HepG2 (cell line): Measurements from ENCODE around the gene PCDHGC5. TPM values are rescaled to one million over a fixed set of nuclear protein-coding genes. Genes with fewer than 3 reads are reported as not detected.

Experiments
- ATAC-seq: fragments of 200-7000 bp; cut with Tn5 transposase; 3 replicates; pipeline ENCODE4 v1.9.1; 2020; ENCODE audit warnings: mild to moderate bottlenecking, moderate library complexity
- BruUV-seq: library from RNA; stranded (reverse); fragments of 400-500 nt; replicated peaks from 2 replicates; lab custom pipeline; 2021; lab: Mats Ljungman, UMichigan
- CTCF ChIA-PET: fragments of 300-600 bp; formaldehyde crosslinking; extraction: SDS; loops from one replicate; lab custom pipeline; 2021; ENCODE audit warnings: low total read pairs, inconsistent platforms, low intra/inter-chr PET ratio; lab: Yijun Ruan, JAX
- POLR2A ChIA-PET: fragments of 350-600 bp; sonication (Branson Sonifier 250); formaldehyde crosslinking; loops from one replicate; lab custom pipeline; 2020; ENCODE audit warnings: antibody characterized with exemption, inconsistent platforms; lab: Yijun Ruan, JAX
- DNase-seq: peaks from one replicate; pipeline ENCODE4 v3.0.0-alpha.2; 2015; ENCODE audit warnings: low spot score
- FAIRE-seq: peaks from 3 replicates; lab custom pipeline; 2011; peaks lifted over from hg19 to GRCh38; lab: Jason Lieb, UNC
- H2AFZ ChIP-seq: one replicate; pipeline ENCODE4 v1.6.1; 2011; ENCODE audit warnings: low read length, inconsistent platforms
- H3K27ac ChIP-seq: fragments of 300-600 bp; 3 replicates; pipeline ENCODE4 v1.8.0; 2011; ENCODE audit warnings: mixed run types, mild to moderate bottlenecking, mixed read lengths, low read length, inconsistent platforms; ENCODE audit not compliant: insufficient read depth; ENCODE audit errors: extremely low read length
- H3K27me3 ChIP-seq, 2 experiments: fragments of 200-600 bp in 1 of 2; 2 replicates in 1 of 2; 3 replicates in 1 of 2; pipeline versions ENCODE4 v1.6.0 to v1.8.0; 2011; ENCODE audit warnings: low read length in 2 of 2, mild to moderate bottlenecking in 2 of 2, moderate library complexity in 2 of 2, inconsistent platforms in 1 of 2; ENCODE audit not compliant: insufficient read depth in 2 of 2, control insufficient read depth in 1 of 2
- H3K36me3 ChIP-seq, 2 experiments: fragments of 200-600 bp in 1 of 2; replicated peaks in 1 of 2; 2 replicates in 1 of 2; 3 replicates in 1 of 2; pipeline versions ENCODE4 v1.5.1 to v1.8.0; 2011; ENCODE audit warnings: low read length in 2 of 2, inconsistent platforms in 1 of 2; ENCODE audit not compliant: insufficient read depth in 2 of 2, control insufficient read depth in 1 of 2
- H3K4me1 ChIP-seq: 2 replicates; pipeline ENCODE4 v1.5.1; 2012; ENCODE audit warnings: low read length, inconsistent platforms; ENCODE audit not compliant: insufficient read depth
- H3K4me2 ChIP-seq: 2 replicates; pipeline ENCODE4 v1.6.0; 2011; ENCODE audit warnings: low read depth, low read length, inconsistent platforms
- H3K4me3 ChIP-seq, 3 experiments: fragments of 200-600 bp in 1 of 3; sonication (generic), shearing (Covaris generic) in 1 of 3; replicated peaks in 1 of 3; 2 replicates each; pipeline ENCODE4 v1.5.1; 2011 to 2016; ENCODE audit warnings: low read length in 3 of 3, inconsistent platforms in 2 of 3, low read depth in 2 of 3, mild to moderate bottlenecking in 2 of 3, control low read depth in 1 of 3, mixed read lengths in 1 of 3; ENCODE audit not compliant: insufficient read depth in 1 of 3
- H3K79me2 ChIP-seq: one replicate; pipeline ENCODE4 v1.6.1; 2011; ENCODE audit warnings: low read length, inconsistent platforms; ENCODE audit not compliant: insufficient read depth
- H3K9ac ChIP-seq: 2 replicates; pipeline ENCODE4 v1.6.0; 2011; ENCODE audit warnings: mild to moderate bottlenecking, low read depth, low read length, inconsistent platforms; ENCODE audit not compliant: insufficient read depth
- H3K9me3 ChIP-seq: 2 replicates; pipeline ENCODE4 v1.5.1; 2012; ENCODE audit warnings: mild to moderate bottlenecking, low read length
- H4K20me1 ChIP-seq: 2 replicates; pipeline ENCODE4 v1.6.0; 2011; ENCODE audit warnings: inconsistent platforms, mild to moderate bottlenecking, low read length, moderate library complexity; ENCODE audit not compliant: insufficient read depth
- AGO2 ChIP-seq: fragments of 200-400 bp; formaldehyde crosslinking; optimal IDR thresholded peaks from 2 replicates; pipeline ENCODE3; 2017; ENCODE audit warnings: mild to moderate bottlenecking, low read depth, low read length, moderate library complexity
- CHCHD3 ChIP-seq: sonication (generic); formaldehyde crosslinking; IDR thresholded peaks from 2 replicates; pipeline ENCODE4 v1.8.0; 2022; ENCODE audit warnings: mild to moderate bottlenecking, missing genetic modification reagents, moderate library complexity
- HIVEP1 ChIP-seq: sonication (generic); formaldehyde crosslinking; IDR thresholded peaks from 2 replicates; pipeline ENCODE4 v1.4.0; 2020; ENCODE audit warnings: mild to moderate bottlenecking, missing genetic modification reagents
- HMGA1 ChIP-seq: sonication (generic); formaldehyde crosslinking; conservative IDR thresholded peaks from 2 replicates; pipeline ENCODE4 v1.4.0; 2020; ENCODE audit warnings: missing genetic modification reagents
- ISL2 ChIP-seq: sonication (generic); formaldehyde crosslinking; IDR thresholded peaks from 2 replicates; pipeline ENCODE4 v1.5.0; 2020; ENCODE audit warnings: missing genetic modification reagents
- KMT2A ChIP-seq: sonication (generic); formaldehyde crosslinking; IDR thresholded peaks from 2 replicates; pipeline ENCODE4 v1.4.0; 2020; ENCODE audit warnings: missing genetic modification reagents
- RBFOX2 ChIP-seq: fragments of 200-400 bp; formaldehyde crosslinking; IDR thresholded peaks from 2 replicates; pipeline ENCODE4 v1.6.1; 2017; ENCODE audit warnings: low read depth, mild to moderate bottlenecking, low read length
- SRSF4 ChIP-seq: fragments of 200-400 bp; formaldehyde crosslinking; IDR thresholded peaks from one replicate; pipeline ENCODE4 v1.6.1; 2018; ENCODE audit warnings: mild to moderate bottlenecking, low read depth, low read length, moderate library complexity; ENCODE audit not compliant: poor library complexity, severe bottlenecking
- TCF7L2 ChIP-seq: IDR thresholded peaks from 2 replicates; pipeline ENCODE4 v1.6.1; 2011; ENCODE audit warnings: mild to moderate bottlenecking, low read depth, low read length, moderate library complexity
- ZBTB42 ChIP-seq: sonication (generic); formaldehyde crosslinking; IDR thresholded peaks from 2 replicates; pipeline ENCODE4 v1.5.0; 2020; ENCODE audit warnings: mild to moderate bottlenecking, missing genetic modification reagents
- ZNF468 ChIP-seq: sonication (generic); formaldehyde crosslinking; IDR thresholded peaks from 2 replicates; pipeline ENCODE4 v1.8.0; 2022; ENCODE audit warnings: mild to moderate bottlenecking, moderate library complexity, missing genetic modification reagents
- ZNF510 ChIP-seq: sonication (generic); formaldehyde crosslinking; IDR thresholded peaks from 2 replicates; pipeline ENCODE4 v1.4.0; 2020; ENCODE audit warnings: low read depth, mild to moderate bottlenecking, missing genetic modification reagents
- ZNF547 ChIP-seq: sonication (generic); formaldehyde crosslinking; IDR thresholded peaks from 2 replicates; pipeline ENCODE4 v1.5.1; 2020; ENCODE audit warnings: mild to moderate bottlenecking, missing genetic modification reagents
- WGBS: methylation state at CpG from one replicate; pipeline ENCODE4 v1.1.6; 2017; ENCODE audit warnings: low lambda C conversion rate; 5-methylcytosine and 5-hydroxymethylcytosine counted together
- in situ Hi-C: cut with HindIII; loops from 2 replicates; pipeline ENCODE4 v1.10.0; 2017; ENCODE audit warnings: low pct_unique_long_range_greater_than_20kb; ENCODE audit not compliant: extremely low pct_ligation_motif_present
- intact Hi-C: fragments of 100-400 bp; cut with micrococcal nuclease; formaldehyde crosslinking; loops from one replicate; pipeline ENCODE4 v1.10.0; 2022; ENCODE audit not compliant: unreplicated experiment
- polyA plus RNA-seq, 8 experiments: library from polyadenylated mRNA; depleted of rRNA in 3 of 8; stranded (reverse) in 7 of 8; unstranded in 1 of 8; fragments of >200 nt; fragmentation: Illumina TruSeq in 4 of 8; extraction: Trizol in 4 of 8; gene quantifications; 2 replicates each; pipeline versions ENCODE4 v1.2.1 to v1.2.3, GENCODE V29; 2011 to 2016; ENCODE audit warnings: low read depth in 4 of 8, missing spikeins in 1 of 8, mixed read lengths in 1 of 8; ENCODE audit not compliant: insufficient read depth in 1 of 8
- total RNA-seq, 5 experiments: library from RNA; depleted of rRNA; stranded (reverse); fragments of >200 nt; fragmentation: Illumina TruSeq; extraction: Trizol; gene quantifications; 2 replicates each; pipeline ENCODE4 v1.2.3, GENCODE V29; 2016; ENCODE audit warnings: low read depth in 1 of 5
- TF ChIP-seq, protein P1 (sequence below): IDR thresholded peaks from 2 replicates; pipeline ENCODE4 v1.6.1; 2016; ENCODE audit warnings: mild to moderate bottlenecking
- TF ChIP-seq, protein P2 (sequence below), 2 experiments: fragments of 450-650 bp in 1 of 2; sonication (generic) in 1 of 2; formaldehyde crosslinking; IDR thresholded peaks; 2 replicates each; pipeline versions ENCODE4 v1.5.0 to v1.8.0; 2020 to 2022; ENCODE audit warnings: mild to moderate bottlenecking in 1 of 2, missing genetic modification reagents in 1 of 2

The PCDHGC5 gene
- total and polyA plus RNA-seq, 2 of the 13 experiments (the other 11 are each of a cell fraction or from before 2014, with no cell fraction given), result 0.03 TPM; not detected in 1

- Histone ChIP-seq H3K27ac (no peak overlapping the region), H3K9ac (no peak overlapping the region), H3K27me3 (peaks cover 3 to 33% of the 10 kb centered on the region in 2 experiments), H3K36me3 (no peaks in the 10 kb centered on the region), H3K4me3 (no peak overlapping the region; a peak in 1 of 6 replicates), H4K20me1 (no peaks in the 10 kb centered on the region), H3K4me1 (no peaks in the 10 kb centered on the region), H2AFZ (no peak overlapping the region), H3K9me3 (no peaks in the 10 kb centered on the region), H3K79me2 (no peaks in the 10 kb centered on the region), H3K4me2 (peak overlapping the region; percentile 32; the same call in 1 of the 2 replicates)
- no peak for TF ChIP-seq CHCHD3 (CRISPR knock-in tag)
- TF ChIP-seq, protein P1, sequence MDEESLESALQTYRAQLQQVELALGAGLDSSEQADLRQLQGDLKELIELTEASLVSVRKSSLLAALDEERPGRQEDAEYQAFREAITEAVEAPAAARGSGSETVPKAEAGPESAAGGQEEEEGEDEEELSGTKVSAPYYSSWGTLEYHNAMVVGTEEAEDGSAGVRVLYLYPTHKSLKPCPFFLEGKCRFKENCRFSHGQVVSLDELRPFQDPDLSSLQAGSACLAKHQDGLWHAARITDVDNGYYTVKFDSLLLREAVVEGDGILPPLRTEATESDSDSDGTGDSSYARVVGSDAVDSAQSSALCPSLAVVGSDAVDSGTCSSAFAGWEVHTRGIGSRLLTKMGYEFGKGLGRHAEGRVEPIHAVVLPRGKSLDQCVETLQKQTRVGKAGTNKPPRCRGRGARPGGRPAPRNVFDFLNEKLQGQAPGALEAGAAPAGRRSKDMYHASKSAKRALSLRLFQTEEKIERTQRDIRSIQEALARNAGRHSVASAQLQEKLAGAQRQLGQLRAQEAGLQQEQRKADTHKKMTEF (CRISPR knock-in tag), result no peak
- no peak for TF ChIP-seq RBFOX2
- no peak for TF ChIP-seq ZNF547
- TF ChIP-seq ISL2, result no peak
- TF ChIP-seq TCF7L2, result no peak
- no peak for TF ChIP-seq SRSF4
- no peak for TF ChIP-seq HMGA1
- no peak for TF ChIP-seq HIVEP1 (CRISPR knock-in tag)
- TF ChIP-seq ZNF468 (CRISPR knock-in tag), result no peak
- TF ChIP-seq ZBTB42 (CRISPR knock-in tag), result no peak
- TF ChIP-seq KMT2A (CRISPR knock-in tag), result no peak
- TF ChIP-seq AGO2, result no peak
- TF ChIP-seq, protein P2, sequence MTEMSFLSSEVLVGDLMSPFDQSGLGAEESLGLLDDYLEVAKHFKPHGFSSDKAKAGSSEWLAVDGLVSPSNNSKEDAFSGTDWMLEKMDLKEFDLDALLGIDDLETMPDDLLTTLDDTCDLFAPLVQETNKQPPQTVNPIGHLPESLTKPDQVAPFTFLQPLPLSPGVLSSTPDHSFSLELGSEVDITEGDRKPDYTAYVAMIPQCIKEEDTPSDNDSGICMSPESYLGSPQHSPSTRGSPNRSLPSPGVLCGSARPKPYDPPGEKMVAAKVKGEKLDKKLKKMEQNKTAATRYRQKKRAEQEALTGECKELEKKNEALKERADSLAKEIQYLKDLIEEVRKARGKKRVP (CRISPR knock-in tag; IDR thresholded peaks at IDR 0.05), result no peak
- TF ChIP-seq ZNF510 (CRISPR knock-in tag), result no peak
- 51% methylated on average over 13 of the region's 38 CpGs for WGBS
- in situ Hi-C loops (no loop called here), intact Hi-C loops (no loop called here)
- ChIA-PET CTCF (no interaction called here), POLR2A (no interaction called here)
- FAIRE-seq, result no peak
- BruUV-seq, result no TSS peak
- DNase-seq, result no peak
- no peak for ATAC-seq
These were observed 3.4 kb upstream of the PCDHGC5 start for GRCh38 chr5:141485321-141486055.
